Right forelimb (tissue), 1 donor: ENCODE results near the gene PBX2.
"Not testable (repeated sequence)": the region's sequence is repeated elsewhere in the genome, so short reads cannot be mapped to it uniquely, and the experiment has no call there.

Experiments
- DNase-seq: peaks from one replicate; pipeline ENCODE4 v3.0.0-alpha.2; 2018

The PBX2 gene

GRCh38 chr6:32202186-32202585 is 12.2 kb upstream of the PBX2 start:
- no peak for DNase-seq

- DNase-seq: no peak
Observed at GRCh38 chr6:32200711-32201475, 10.9 kb upstream of the PBX2 start.

- DNase-seq: no peak
Observed at GRCh38 chr6:32198866-32199265, 8.9 kb upstream of the PBX2 start.

GRCh38 chr6:32198345-32198696 is 8.3 kb upstream of the PBX2 start:
- DNase-seq: no peak

GRCh38 chr6:32196682-32197616 is 6.9 kb upstream of the PBX2 start:
- DNase-seq: no peak

GRCh38 chr6:32195902-32196681 is 6.1 kb upstream of the PBX2 start:
- peak; percentile 94 for DNase-seq

- peak; percentile 100 for DNase-seq
Observed at GRCh38 chr6:32195652-32195901, 5.6 kb upstream of the PBX2 start.

- DNase-seq: no peak
Observed at GRCh38 chr6:32194825-32195651, 5.0 kb upstream of the PBX2 start.

GRCh38 chr6:32194388-32194787 is 4.4 kb upstream of the PBX2 start:
- DNase-seq: no peak

- DNase-seq: not testable (repeated sequence)
Observed at GRCh38 chr6:32193096-32193495, 3.1 kb upstream of the PBX2 start.

GRCh38 chr6:32192608-32193039 is 2.6 kb upstream of the PBX2 start, which contains the start of gene GPSM3:
Gene GPSM3, minus strand, starts transcription at chr6:32192643. Its CDS starts 130 bp downstream, at chr6:32192513.
- no peak for DNase-seq

- no peak for DNase-seq
Observed at GRCh38 chr6:32191696-32192607, 1.9 kb upstream of the PBX2 start.

- DNase-seq: no peak
Observed at GRCh38 chr6:32190911-32191677, 1.1 kb upstream of the PBX2 start.

- DNase-seq: no peak
Observed at GRCh38 chr6:32189742-32190053, 304 bp downstream of the PBX2 start.

- no peak for DNase-seq
Observed at GRCh38 chr6:32189069-32189741, 797 bp downstream of the PBX2 start.

GRCh38 chr6:32188381-32189068 is 1.5 kb downstream of the PBX2 start:
- DNase-seq: no peak

- DNase-seq: not testable (repeated sequence)
Observed at GRCh38 chr6:32187725-32188380, 2.1 kb downstream of the PBX2 start.

GRCh38 chr6:32187009-32187709 is 2.8 kb downstream of the PBX2 start:
- DNase-seq: no peak
